T47D (cell line): ENCODE data around the gene ATG10.

ENCODE experiments used
- DNase-seq, 2 experiments: peaks; one replicate each; pipeline versions ENCODE4 v3.0.0 to v3.0.0-alpha.2; 2011 to 2012; ENCODE audit warnings: low read depth in 1 of 2, low spot score in 1 of 2
- JUND ChIP-seq: IDR thresholded peaks from 2 replicates; pipeline ENCODE4 v1.6.1; 2012; ENCODE audit warnings: low read depth
- in situ Hi-C: cut with HindIII; loops from 2 replicates; pipeline ENCODE4 v1.10.0; 2016; ENCODE audit warnings: low sequenced_read_pairs, low pct_unique_long_range_greater_than_20kb

The ATG10 gene

GRCh38 chr5:82217917-82218316, 246.1 kb downstream of the ATG10 start:
- in situ Hi-C loops = no loop called here
- no peak for TF ChIP-seq JUND
- DNase-seq = no peak

GRCh38 chr5:82218374-82219156, 246.7 kb downstream of the ATG10 start:
- no peak for DNase-seq
- in situ Hi-C loops = no loop called here
- no peak for TF ChIP-seq JUND

GRCh38 chr5:82221020-82221419, 249.2 kb downstream of the ATG10 start:
- TF ChIP-seq JUND = no peak
- DNase-seq = no peak
- in situ Hi-C loops = no loop called here

- no peak for TF ChIP-seq JUND
- peak in 1 of 2 experiments; percentile 26 for DNase-seq
- in situ Hi-C loops = no loop called here
Measured at GRCh38 chr5:82222597-82223574, 251.1 kb downstream of the ATG10 start.

- no peak for TF ChIP-seq JUND
- DNase-seq = peak; percentile 5 to 79
- in situ Hi-C loops = no loop called here
Measured at GRCh38 chr5:82225525-82226172, 253.8 kb downstream of the ATG10 start.

GRCh38 chr5:82234885-82235284, 263.1 kb downstream of the ATG10 start:
- TF ChIP-seq JUND = no peak
- no peak for DNase-seq
- in situ Hi-C loops = no loop called here

GRCh38 chr5:82244151-82244550, 272.3 kb downstream of the ATG10 start:
- TF ChIP-seq JUND = no peak
- in situ Hi-C loops = no loop called here
- no peak for DNase-seq

GRCh38 chr5:82244854-82245635, 273.2 kb downstream of the ATG10 start:
- in situ Hi-C loops = no loop called here
- no peak for TF ChIP-seq JUND
- peak in 1 of 2 experiments; percentile 25 for DNase-seq

GRCh38 chr5:82246960-82247574, 275.2 kb downstream of the ATG10 start:
- no peak for TF ChIP-seq JUND
- DNase-seq = no peak
- in situ Hi-C loops = no loop called here

GRCh38 chr5:82252744-82253143, 280.9 kb downstream of the ATG10 start:
- no peak for DNase-seq
- in situ Hi-C loops = no loop called here
- TF ChIP-seq JUND = no peak

GRCh38 chr5:82255844-82256243, 284.0 kb downstream of the ATG10 start:
- DNase-seq = no peak
- in situ Hi-C loops = no loop called here
- no peak for TF ChIP-seq JUND

GRCh38 chr5:82257247-82257646, 285.4 kb downstream of the ATG10 start:
- DNase-seq = no peak
- no peak for TF ChIP-seq JUND
- in situ Hi-C loops = no loop called here
